DMS53 treated with DMSO at 0.1 percent for 48 hours (cell line): Measurements from ENCODE around the gene DYRK3.
"Not testable (repeated sequence)": the region's sequence is repeated elsewhere in the genome, so short reads cannot be mapped to it uniquely, and the experiment has no call there.

Experiments
- DNase-seq: peaks from one replicate; lab custom pipeline; 2025; ENCODE audit not compliant: unreplicated experiment; lab: John Stamatoyannopoulos, UW

Gene DYRK3

GRCh38 chr1:206628916-206629315, 6.4 kb upstream of the DYRK3 start:
- no peak for DNase-seq

DNA sequence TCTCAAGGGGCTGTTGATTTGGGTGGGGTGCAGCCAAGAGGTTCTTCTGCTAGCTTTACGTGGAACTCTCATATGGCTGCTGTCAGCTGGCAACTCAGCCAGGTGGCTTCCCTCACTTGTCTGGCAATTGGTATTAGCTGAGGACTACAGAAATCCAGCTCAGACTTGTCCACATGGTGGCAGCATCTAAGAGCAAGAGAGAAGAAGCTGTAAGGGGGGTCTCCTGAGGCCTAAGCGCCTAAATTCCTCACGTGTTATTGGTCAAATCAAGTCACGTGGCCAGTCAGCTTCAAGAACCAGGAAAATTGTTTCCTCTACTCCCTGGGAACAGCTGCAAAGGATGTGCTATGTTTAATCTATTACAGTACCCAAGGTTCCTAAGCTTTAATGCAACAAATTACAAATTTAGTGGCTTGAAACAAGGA, 4.2 kb upstream of the DYRK3 start:
- DNase-seq, result peak; percentile 96

DNA sequence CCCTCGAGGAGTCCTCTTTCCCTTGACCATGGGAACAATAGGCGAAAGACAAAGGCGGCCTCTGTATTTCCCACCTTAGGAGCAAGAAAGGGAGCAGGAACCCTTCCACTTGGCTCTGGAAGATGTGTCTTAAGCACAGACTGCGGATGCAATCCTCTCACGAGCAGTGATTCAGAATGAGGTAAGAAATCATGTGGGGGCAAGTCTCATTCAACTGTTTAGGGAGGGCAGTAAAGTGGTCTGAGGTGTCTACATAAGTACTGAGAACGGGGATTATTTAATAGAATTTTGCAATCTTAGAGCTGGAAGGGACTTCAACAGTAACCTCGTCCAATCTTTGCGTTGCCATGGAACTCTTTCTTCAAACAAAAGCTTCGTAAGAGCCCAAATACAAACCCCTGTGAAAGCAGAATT, 1.6 kb upstream of the DYRK3 start:
- no peak for DNase-seq

DNA sequence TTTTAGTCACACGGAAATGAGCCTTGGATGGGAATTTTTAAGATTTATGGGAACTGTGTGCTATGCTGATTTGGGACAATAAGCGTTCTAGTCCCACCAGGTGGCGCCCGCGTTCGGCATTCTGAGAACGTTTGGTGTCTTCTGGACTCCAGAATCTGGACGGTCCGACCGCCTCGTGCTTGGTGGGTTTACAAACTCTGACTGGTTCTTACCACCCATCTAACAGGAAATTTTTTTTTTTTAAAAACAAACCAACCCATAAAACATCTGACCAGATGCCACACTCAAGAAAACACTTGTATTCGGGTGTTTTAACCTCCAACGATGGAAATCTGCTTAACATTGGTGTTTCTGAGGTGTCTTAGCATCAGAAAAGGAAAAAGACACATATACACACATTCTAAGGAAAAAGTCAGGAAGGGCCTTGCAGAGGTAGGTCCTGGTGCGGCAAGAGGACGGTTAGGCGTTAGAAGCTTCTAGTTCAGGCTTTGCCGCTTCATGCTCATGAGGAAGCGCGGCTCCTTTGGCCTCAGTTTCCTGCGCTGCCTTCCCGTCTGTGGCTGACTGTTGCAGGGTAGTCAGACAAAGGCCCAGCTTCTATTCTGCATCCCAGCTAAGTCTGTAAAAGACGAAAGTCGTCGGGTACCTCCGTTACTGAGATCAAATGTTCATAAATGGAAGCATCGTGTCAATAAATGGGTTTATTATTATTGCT, 814 bp upstream of the DYRK3 start:
- DNase-seq, result peak; percentile 86

DNA sequence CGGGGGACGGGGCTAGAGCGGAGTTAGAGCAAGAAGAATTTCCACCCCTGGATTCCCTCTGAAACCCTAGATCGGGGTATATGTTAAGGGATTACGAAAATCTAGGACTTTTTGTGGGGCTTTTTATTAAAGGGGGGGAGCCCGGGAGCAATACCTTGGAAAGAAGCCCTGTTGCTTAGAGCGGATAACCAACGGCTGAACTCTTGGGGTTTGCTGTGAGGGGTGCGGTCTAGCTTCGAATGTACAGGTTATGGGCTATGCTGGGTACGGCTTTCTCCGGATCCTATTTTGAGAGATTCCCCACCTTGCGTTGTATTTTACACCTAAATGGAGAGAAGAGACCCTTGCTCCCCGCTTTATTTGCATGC, 626 bp downstream of the DYRK3 start:
- no peak for DNase-seq

DNA sequence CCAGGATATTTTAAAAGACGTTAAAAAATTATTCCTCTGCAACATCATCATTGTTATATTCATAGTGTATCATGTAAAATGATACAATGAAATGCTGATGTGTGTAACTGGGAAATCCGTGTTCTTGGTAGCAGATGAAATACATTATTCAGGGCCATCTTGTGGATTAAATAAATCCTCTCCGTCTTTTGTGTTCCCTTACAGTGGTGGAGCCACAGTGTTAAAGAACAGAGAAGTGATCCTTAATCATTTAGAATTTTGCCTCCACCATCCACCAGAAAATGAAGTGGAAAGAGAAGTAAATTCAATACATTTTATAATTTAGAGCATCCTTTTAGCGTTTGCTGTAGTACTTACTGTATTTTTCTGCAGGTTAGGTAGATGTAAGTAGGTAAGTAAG, 1.3 kb downstream of the DYRK3 start:
- no peak for DNase-seq

DNA sequence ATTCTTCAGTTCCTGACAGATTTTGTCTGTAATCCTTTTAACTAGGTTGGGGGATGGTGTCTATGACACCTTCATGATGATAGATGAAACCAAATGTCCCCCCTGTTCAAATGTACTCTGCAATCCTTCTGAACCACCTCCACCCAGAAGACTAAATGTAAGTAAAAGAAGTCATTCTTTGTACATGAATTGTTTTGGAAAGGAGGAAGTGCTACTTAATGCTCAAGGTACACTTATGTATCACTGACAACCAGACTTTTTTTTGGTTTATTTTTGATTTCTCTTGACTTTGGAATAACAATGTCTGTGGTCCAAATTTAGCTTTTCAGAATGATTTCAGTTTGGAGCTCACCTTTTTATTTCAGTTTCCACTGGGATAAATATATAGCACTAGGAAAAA, 2.3 kb downstream of the DYRK3 start:
- no peak for DNase-seq

- DNase-seq, result not testable (repeated sequence)
Observed at GRCh38 chr1:206642074-206642473, 6.7 kb downstream of the DYRK3 start.

- no peak for DNase-seq
Observed at GRCh38 chr1:206643118-206643698, 7.9 kb downstream of the DYRK3 start.

- no peak for DNase-seq
Observed at GRCh38 chr1:206646504-206646903, 11.2 kb downstream of the DYRK3 start.

DNA sequence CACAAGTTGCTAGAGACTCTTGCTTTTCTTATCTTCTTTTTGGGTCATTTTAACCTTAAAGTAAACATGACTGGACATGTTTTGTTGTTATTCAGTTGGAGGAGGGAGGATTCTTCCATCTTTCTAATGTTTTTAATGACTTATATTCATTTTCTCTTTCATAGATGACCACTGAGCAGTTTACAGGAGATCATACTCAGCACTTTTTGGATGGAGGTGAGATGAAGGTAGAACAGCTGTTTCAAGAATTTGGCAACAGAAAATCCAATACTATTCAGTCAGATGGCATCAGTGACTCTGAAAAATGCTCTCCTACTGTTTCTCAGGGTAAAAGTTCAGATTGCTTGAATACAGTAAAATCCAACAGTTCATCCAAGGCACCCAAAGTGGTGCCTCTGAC, 11.9 kb downstream of the DYRK3 start:
- DNase-seq, result no peak

DNA sequence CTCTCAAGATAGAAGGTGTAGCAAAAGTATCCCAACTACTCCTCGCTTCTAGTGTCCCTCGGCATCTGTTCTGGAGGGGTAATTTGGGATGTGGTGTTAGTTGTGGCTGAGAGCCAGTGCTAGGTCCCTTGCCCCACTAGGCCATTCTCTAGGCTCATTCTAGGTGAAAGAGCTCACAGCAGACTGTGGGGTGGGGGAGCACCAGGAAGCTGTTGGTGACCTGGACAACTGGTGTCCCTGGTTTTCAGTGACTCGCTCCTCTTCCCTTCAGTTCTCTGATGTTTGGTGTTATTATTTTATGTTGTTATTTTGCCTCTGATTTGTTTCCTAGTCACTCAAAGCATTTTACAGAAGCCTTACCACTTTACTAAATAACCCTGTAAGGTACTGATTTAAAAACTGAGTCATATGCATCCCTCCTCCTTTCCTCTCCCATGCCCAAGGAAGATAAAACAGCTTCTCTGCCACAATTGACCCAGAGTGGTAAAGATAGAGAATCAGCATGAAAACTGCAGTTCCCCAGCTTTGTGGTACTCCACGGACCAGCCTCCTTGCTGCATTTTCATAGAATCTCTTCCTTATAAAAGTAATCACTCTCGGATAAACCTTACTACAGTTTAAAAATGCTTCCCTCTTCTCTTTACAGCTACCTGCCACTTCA, 14.1 kb downstream of the DYRK3 start:
- no peak for DNase-seq

- DNase-seq, result no peak
Observed at GRCh38 chr1:206651014-206651413, 15.7 kb downstream of the DYRK3 start.

GRCh38 chr1:206651958-206652890, 16.9 kb downstream of the DYRK3 start:
- no peak for DNase-seq

DNA sequence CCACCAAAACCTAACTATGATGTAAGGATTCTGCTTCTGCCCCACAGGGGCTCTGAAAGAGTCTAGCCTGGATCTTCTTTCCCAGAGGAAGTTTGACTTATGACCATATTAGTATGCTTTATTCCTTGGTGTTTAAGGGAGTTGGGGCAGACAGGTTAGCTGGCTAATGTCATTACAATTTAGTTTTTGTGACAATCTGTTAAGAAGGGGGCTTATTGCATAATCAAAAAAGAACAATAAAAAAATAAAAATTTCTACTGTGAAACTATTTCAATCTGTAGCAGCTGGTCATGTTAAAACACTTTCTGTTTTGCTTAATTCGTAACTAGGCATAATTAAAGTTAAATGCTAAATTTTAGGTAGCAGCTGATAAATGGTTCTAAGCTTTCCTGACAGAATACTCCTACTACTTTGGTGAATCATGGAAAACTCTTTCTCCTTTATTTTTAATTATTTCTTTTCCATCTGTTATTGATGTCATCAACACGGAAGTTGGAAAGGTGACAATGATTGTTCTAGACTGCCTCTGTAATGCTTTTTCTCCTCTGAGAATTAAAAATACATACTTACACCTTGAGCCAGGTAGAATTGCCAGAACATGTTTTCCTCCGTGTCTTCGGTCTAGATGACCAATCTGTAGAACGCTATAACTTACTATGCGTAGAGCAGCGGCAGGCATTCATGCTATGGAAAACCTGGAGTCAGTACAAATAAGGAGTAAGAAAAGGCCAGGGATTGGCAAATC, 18.6 kb downstream of the DYRK3 start:
- no peak for DNase-seq

DNA sequence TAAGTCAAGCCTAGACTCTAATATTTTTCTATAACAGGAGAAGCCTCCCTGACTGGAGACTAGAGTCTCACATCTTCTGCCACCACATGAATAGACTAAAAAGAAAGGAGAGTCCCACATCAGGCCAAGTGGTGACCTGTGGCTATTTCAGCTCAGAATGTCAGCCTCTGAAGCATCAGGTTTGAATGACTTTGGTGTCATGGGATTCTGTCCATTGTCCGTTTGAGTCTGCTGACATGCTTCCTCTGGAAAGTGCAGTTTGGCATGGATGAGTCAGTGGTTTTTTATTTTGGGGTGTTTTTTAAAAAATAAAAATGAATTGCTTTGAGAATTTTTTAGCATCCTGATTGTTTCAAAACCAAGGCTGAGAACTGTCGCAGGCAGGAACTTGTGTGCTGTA, 19.5 kb downstream of the DYRK3 start:
- no peak for DNase-seq

DNA sequence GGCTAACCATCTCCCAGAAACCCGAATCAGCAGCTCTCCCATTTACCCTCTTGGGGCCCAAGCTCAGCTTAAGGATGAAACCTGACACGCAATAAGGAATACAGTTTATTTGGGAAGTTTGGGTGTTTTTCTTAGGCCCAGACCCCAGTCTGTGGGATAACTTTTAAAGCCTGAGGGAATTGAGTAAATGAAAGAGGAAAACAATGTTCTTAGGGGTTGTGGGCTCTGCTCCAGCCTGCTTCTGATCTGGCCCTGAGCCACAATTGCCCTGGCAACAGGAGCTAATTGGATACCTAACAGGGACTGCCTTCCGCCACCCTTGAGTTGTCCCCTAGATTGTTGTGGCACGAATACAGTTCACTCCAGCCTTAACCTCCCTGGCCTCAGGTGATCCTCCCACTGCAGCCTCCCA, 20.1 kb downstream of the DYRK3 start:
- no peak for DNase-seq

DNA sequence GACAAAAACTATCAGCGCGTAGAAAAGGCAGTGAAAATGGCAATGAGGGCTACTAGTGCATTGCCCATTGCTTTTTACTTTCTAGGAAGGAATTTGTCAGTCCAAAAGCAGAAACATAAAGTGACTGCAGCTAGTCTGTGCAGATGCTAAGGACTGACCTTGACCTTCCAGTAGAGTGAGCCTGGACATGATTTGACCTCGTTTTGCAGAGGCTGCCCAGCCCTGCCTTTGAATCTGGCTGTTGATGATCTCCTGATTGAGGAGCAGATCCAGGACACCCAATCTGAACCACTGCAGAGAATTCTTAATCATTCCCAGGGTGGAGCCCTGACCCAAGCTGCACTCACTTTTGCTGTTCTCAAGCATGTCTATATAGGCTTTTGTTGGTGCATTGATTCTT, 21.6 kb downstream of the DYRK3 start:
- no peak for DNase-seq

DNA sequence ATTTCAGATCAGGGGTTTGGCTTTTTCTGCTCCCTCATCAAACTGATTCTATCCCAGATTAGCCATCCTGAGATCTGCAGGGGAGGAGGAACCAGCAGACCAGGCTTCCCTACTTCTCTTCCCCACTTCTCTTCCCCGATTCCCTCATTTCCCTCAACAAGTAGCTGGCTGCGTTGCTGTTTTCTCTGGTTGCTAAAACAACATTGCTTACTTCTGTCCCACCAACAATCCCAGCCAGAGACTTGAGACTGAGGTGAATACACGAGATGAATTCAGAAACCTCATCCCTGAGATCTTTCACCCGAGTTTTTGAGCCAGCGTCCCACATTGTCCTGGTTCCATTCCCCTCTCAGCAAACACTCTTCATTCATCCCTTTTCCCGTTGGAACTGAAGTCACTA, 22.4 kb downstream of the DYRK3 start:
- DNase-seq, result no peak

- peak; percentile 4 for DNase-seq
Observed at GRCh38 chr1:206658264-206658980, 23.1 kb downstream of the DYRK3 start.
